SU-DHL-6 (cell line): ENCODE results near the gene FGFBP2.

ENCODE experiments used
- H2AFZ ChIP-seq: fragments of 200-600 bp; sonication (generic); 2 replicates; pipeline ENCODE4 v1.6.1; 2014; ENCODE audit warnings: low read depth, mild to moderate bottlenecking, moderate library complexity, mixed read lengths, antibody characterized with exemption, low read length; ENCODE audit not compliant: severe bottlenecking
- H3F3A ChIP-seq: fragments of 200-600 bp; shearing (Covaris generic); 2 replicates; pipeline ENCODE4 v1.6.0; 2016; ENCODE audit warnings: antibody characterized with exemption, mild to moderate bottlenecking; ENCODE audit not compliant: insufficient read depth
- H3K27ac ChIP-seq: fragments of 200-600 bp; sonication (generic); 2 replicates; pipeline ENCODE4 v1.5.1; 2016; ENCODE audit warnings: low read depth, mild to moderate bottlenecking, low read length, moderate library complexity, mixed read lengths
- H3K27me3 ChIP-seq: fragments of 200-600 bp; sonication (generic), shearing (Covaris generic); 2 replicates; pipeline ENCODE4 v1.6.0; 2014; ENCODE audit warnings: mild to moderate bottlenecking, low read length
- H3K36me3 ChIP-seq: fragments of 200-600 bp; sonication (generic); 2 replicates; pipeline ENCODE4 v1.6.1; 2014; ENCODE audit warnings: mild to moderate bottlenecking, low read length, mixed read lengths
- H3K4me2 ChIP-seq: fragments of 300-600, 200-600 bp; shearing (Covaris generic), sonication (generic); 2 replicates; pipeline ENCODE4 v1.6.0; 2014; ENCODE audit warnings: low read length, low read depth, mild to moderate bottlenecking; ENCODE audit not compliant: poor library complexity, severe bottlenecking
- H3K4me3 ChIP-seq: fragments of 200-600 bp; sonication (generic); 2 replicates; pipeline ENCODE4 v1.5.1; 2014; ENCODE audit warnings: antibody characterized with exemption, low read length, mild to moderate bottlenecking, mixed read lengths; ENCODE audit not compliant: insufficient read depth, poor library complexity, severe bottlenecking
- H3K79me2 ChIP-seq: fragments of 200-600 bp; sonication (generic); 2 replicates; pipeline ENCODE4 v1.6.1; 2014; ENCODE audit warnings: mild to moderate bottlenecking, low read length, moderate library complexity; ENCODE audit not compliant: insufficient read depth
- H3K9ac ChIP-seq: fragments of 200-600 bp; sonication (generic); 2 replicates; pipeline ENCODE4 v1.7.0; 2014; ENCODE audit warnings: mild to moderate bottlenecking, low read length
- H3K9me2 ChIP-seq: fragments of 200-600 bp; sonication (generic); replicated peaks from 2 replicates; pipeline ENCODE4 v1.6.1; 2014; ENCODE audit warnings: low read length; ENCODE audit not compliant: insufficient read depth
- H3K9me3 ChIP-seq: fragments of 200-600 bp; sonication (generic); 2 replicates; pipeline ENCODE4 v1.6.1; 2014; ENCODE audit warnings: low read length, mixed read lengths; ENCODE audit not compliant: insufficient read depth
- H4K20me1 ChIP-seq: fragments of 200-600 bp; sonication (generic); 2 replicates; pipeline ENCODE4 v1.6.1; 2014; ENCODE audit warnings: low read depth, mild to moderate bottlenecking, antibody characterized with exemption, low read length, moderate library complexity, mixed read lengths
- EZH2phosphoT487 ChIP-seq: fragments of 200-600 bp; sonication (generic), shearing (Covaris generic); conservative IDR thresholded peaks from 2 replicates; pipeline ENCODE4 v1.6.1; 2018; ENCODE audit warnings: mild to moderate bottlenecking, antibody characterized with exemption, low read length, moderate library complexity, mixed read lengths
- TF ChIP-seq, protein P1 (sequence below): fragments of 200-600 bp; sonication (generic); IDR thresholded peaks from one replicate; pipeline ENCODE4 v1.5.1; 2017; ENCODE audit warnings: antibody characterized with exemption, mild to moderate bottlenecking, low read length, moderate library complexity; ENCODE audit not compliant: insufficient read depth, poor library complexity, severe bottlenecking

FGFBP2 gene

DNA sequence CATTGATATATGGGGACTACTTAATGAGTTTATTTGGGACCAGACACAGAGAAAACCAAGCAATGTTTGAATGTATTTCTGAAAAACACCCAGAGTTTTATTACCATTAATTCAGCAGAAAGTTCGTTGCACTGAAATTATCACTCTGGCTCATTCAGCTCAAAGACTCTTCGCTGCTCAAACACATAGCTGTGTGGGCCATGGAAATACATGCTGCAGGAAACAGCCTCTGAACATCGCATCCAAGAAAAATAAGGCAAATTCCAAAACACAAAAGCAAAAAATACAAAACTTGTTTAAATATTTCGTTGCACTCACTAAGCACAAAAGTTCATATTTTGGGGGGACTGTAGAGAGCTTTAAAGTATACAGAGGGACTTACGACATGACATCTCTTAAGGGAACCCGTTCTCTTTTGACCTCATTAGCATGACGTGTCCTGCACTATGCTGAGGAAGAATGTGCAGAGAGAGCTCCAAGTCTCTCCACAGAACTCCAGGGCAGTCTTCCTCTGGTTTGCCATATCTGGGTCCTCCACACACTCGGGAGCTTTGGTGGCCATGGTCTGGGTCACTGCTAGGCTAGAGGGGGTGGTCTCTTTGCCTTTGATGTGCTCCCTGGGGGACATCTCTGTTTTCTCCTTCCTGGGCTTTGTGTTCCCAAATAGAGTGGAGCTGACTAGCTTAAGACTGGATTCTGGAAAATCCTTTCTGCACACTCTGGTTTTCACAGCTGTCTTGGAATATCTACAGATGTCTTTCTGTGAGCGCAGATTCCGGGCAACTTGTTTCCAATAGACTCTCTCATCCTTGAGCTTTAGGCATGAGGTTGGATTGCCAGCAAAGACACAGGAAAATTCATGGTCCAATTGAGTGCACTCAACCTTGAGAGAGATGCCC, 27.2 kb downstream of the FGFBP2 start:
- H3K9me2 ChIP-seq, result no peaks in the 10 kb centered on the region; the same call in 1 of the 2 replicates
- H3K27me3 ChIP-seq, result no peaks in the 10 kb centered on the region
- no peak overlapping the region for H3K4me3 ChIP-seq
- H3K79me2 ChIP-seq, result no peaks in the 10 kb centered on the region
- H4K20me1 ChIP-seq, result no peaks in the 10 kb centered on the region
- H3K36me3 ChIP-seq, result no peaks in the 10 kb centered on the region
- no peaks in the 10 kb centered on the region; the same call in 1 of the 2 replicates for H3K9me3 ChIP-seq
- no peak overlapping the region for H3K4me2 ChIP-seq
- H3K27ac ChIP-seq, result no peak overlapping the region
- no peak for TF ChIP-seq EZH2phosphoT487
- TF ChIP-seq, protein P1, sequence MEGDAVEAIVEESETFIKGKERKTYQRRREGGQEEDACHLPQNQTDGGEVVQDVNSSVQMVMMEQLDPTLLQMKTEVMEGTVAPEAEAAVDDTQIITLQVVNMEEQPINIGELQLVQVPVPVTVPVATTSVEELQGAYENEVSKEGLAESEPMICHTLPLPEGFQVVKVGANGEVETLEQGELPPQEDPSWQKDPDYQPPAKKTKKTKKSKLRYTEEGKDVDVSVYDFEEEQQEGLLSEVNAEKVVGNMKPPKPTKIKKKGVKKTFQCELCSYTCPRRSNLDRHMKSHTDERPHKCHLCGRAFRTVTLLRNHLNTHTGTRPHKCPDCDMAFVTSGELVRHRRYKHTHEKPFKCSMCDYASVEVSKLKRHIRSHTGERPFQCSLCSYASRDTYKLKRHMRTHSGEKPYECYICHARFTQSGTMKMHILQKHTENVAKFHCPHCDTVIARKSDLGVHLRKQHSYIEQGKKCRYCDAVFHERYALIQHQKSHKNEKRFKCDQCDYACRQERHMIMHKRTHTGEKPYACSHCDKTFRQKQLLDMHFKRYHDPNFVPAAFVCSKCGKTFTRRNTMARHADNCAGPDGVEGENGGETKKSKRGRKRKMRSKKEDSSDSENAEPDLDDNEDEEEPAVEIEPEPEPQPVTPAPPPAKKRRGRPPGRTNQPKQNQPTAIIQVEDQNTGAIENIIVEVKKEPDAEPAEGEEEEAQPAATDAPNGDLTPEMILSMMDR, result no peak
- H3K9ac ChIP-seq, result no peak overlapping the region
- H3F3A ChIP-seq, result no peaks in the 10 kb centered on the region
- no peak overlapping the region for H2AFZ ChIP-seq

DNA sequence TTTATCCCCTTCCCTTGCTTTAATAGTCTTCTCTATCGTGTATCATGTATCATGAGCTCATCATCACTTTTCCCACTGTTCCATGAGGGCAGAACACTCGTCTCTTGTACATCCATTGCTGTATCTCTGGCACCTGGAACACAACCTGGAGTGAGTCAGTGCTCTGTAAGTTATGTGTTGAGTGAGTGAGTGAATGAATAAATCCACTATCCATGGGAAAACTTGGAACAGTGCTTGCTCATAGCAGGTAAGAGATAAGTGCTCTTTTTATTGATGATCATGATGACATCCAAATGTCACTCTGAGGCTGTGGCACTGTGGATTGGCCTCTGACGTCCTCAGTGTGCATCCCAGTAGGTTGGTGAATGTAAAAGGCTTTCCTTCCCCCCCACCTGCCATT, 28.7 kb downstream of the FGFBP2 start:
- H3K36me3 ChIP-seq, result no peaks in the 10 kb centered on the region
- no peaks in the 10 kb centered on the region; the same call in 1 of the 2 replicates for H3K9me3 ChIP-seq
- no peaks in the 10 kb centered on the region for H4K20me1 ChIP-seq
- no peaks in the 10 kb centered on the region; the same call in 1 of the 2 replicates for H3K9me2 ChIP-seq
- no peak overlapping the region for H2AFZ ChIP-seq
- no peaks in the 10 kb centered on the region for H3K79me2 ChIP-seq
- no peaks in the 10 kb centered on the region for H3K27me3 ChIP-seq
- no peaks in the 10 kb centered on the region for H3F3A ChIP-seq
- H3K4me2 ChIP-seq, result no peak overlapping the region
- H3K4me3 ChIP-seq, result no peak overlapping the region
- no peak overlapping the region for H3K9ac ChIP-seq
- H3K27ac ChIP-seq, result no peak overlapping the region
- TF ChIP-seq EZH2phosphoT487, result no peak
- TF ChIP-seq, protein P1, result no peak

DNA sequence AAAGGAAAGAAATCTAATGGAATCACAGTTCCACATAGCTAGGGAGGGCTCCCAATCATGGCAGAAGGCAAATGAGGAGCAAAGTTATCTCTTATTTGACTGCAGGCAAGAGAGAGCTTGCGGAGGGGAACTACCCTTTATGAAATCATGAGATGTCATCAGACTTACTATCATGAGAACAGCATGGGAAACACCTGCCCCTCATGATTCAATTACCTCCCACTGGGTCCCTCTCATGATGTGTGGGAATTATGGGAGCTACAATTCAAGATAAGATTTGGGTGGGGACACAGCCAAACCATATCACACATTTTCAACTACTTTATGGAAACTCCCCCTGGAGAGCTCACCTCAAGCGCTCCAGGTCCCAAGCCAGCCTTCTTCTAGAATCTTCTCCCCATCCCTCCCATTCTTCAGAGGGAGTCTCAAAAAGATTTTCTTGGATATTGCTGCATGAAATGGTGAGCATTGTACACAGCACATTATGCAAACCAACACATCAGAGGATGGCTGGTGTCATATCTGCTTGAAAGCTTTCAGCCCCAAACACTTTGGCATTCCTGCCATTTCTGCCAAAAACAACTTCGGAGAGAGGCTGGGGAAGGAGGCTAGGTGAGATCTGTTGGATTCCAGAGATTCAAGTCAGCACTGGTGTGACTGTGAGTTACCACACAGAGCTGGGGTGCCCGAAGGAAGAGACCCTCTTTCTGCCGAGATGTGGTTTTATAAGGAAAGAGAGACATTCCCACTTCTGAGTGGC, 31.3 kb downstream of the FGFBP2 start:
- no peaks in the 10 kb centered on the region for H4K20me1 ChIP-seq
- H3K36me3 ChIP-seq, result no peaks in the 10 kb centered on the region
- no peaks in the 10 kb centered on the region; the same call in 1 of the 2 replicates for H3K9me2 ChIP-seq
- H3F3A ChIP-seq, result no peaks in the 10 kb centered on the region
- no peak overlapping the region for H3K27ac ChIP-seq
- TF ChIP-seq, protein P1, result no peak
- TF ChIP-seq EZH2phosphoT487, result no peak
- H2AFZ ChIP-seq, result no peak overlapping the region
- H3K27me3 ChIP-seq, result no peaks in the 10 kb centered on the region
- no peak overlapping the region for H3K4me3 ChIP-seq
- no peak overlapping the region for H3K9ac ChIP-seq
- no peak overlapping the region for H3K4me2 ChIP-seq
- no peaks in the 10 kb centered on the region; the same call in 1 of the 2 replicates for H3K9me3 ChIP-seq
- no peaks in the 10 kb centered on the region for H3K79me2 ChIP-seq
